Stimulated activated naive CD8-positive, alpha-beta T cell treated with anti-CD3 and anti-CD28 coated beads, Interleukin-15, amount 100 ng/mL, for 72 hours (primary cell): ENCODE data around the gene TPD52L1.

ENCODE experiments used
- ATAC-seq: fragments of 150-1000 bp; cut with Tn5 transposase; 2 replicates; pipeline ENCODE4 v1.10.0; 2021; ENCODE audit warnings: mild to moderate bottlenecking, moderate library complexity
- DNase-seq, 2 donors: peaks; one replicate each; pipeline ENCODE4 v3.0.0; 2021 to 2022
- H3K27ac Mint-ChIP-seq, 2 donors: one replicate each; pipeline ENCODE4 v1.8.0; 2022; ENCODE audit warnings: mild to moderate bottlenecking in 2 of 2, mixed read lengths in 2 of 2, moderate library complexity in 2 of 2
- H3K27me3 Mint-ChIP-seq: one replicate; pipeline ENCODE4 v1.8.0; 2022; ENCODE audit warnings: mixed read lengths
- H3K4me1 Mint-ChIP-seq: one replicate; pipeline ENCODE4 v1.8.0; 2022; ENCODE audit warnings: mild to moderate bottlenecking, mixed read lengths
- H3K4me3 Mint-ChIP-seq, 2 donors: one replicate each; pipeline ENCODE4 v1.8.0; 2022; ENCODE audit warnings: mild to moderate bottlenecking in 2 of 2, mixed read lengths in 2 of 2, moderate library complexity in 1 of 2
- H3K9me3 Mint-ChIP-seq, 2 donors: one replicate each; pipeline ENCODE4 v1.8.0; 2022; ENCODE audit warnings: mixed read lengths in 2 of 2

Gene TPD52L1

GRCh38 chr6:125228981-125229479 lies 75.5 kb downstream of the TPD52L1 start:
- DNase-seq (no peak), ATAC-seq (no peak)
- Mint-ChIP-seq H3K4me1 (no peaks in the 10 kb centered on the region), H3K9me3 (no peaks in the 10 kb centered on the region), H3K27me3 (no peaks in the 10 kb centered on the region), H3K27ac (no peak overlapping the region), H3K4me3 (no peak overlapping the region)

- no peak for ATAC-seq
- Mint-ChIP-seq H3K27me3 (no peaks in the 10 kb centered on the region), H3K27ac (no peak overlapping the region)
Observed at GRCh38 chr6:125230674-125231073, 77.1 kb downstream of the TPD52L1 start.

GRCh38 chr6:125231133-125231532 lies 77.6 kb downstream of the TPD52L1 start:
- Mint-ChIP-seq H3K27me3 (no peaks in the 10 kb centered on the region), H3K27ac (no peak overlapping the region), H3K9me3 (no peaks in the 10 kb centered on the region), H3K4me3 (no peak overlapping the region), H3K4me1 (no peaks in the 10 kb centered on the region)
- no peak for DNase-seq
- no peak for ATAC-seq

More at GRCh38 chr6:125230674-125231073, 77.1 kb downstream of the TPD52L1 start:
- H3K4me3 Mint-ChIP-seq = no peak overlapping the region
- no peaks in the 10 kb centered on the region for H3K9me3 Mint-ChIP-seq
- H3K4me1 Mint-ChIP-seq = no peaks in the 10 kb centered on the region
- DNase-seq = no peak

- Mint-ChIP-seq H3K9me3 (no peaks in the 10 kb centered on the region), H3K4me3 (no peak overlapping the region), H3K27me3 (no peaks in the 10 kb centered on the region), H3K4me1 (no peaks in the 10 kb centered on the region), H3K27ac (no peak overlapping the region)
- ATAC-seq = no peak
- no peak for DNase-seq
Observed at GRCh38 chr6:125231574-125232343, 78.2 kb downstream of the TPD52L1 start.

- DNase-seq (no peak), ATAC-seq (no peak)
- Mint-ChIP-seq H3K9me3 (no peaks in the 10 kb centered on the region), H3K27ac (no peak overlapping the region), H3K27me3 (no peaks in the 10 kb centered on the region), H3K4me3 (no peak overlapping the region), H3K4me1 (no peaks in the 10 kb centered on the region)
Observed at GRCh38 chr6:125232466-125232865, 78.9 kb downstream of the TPD52L1 start.

- Mint-ChIP-seq H3K27ac (no peak overlapping the region), H3K9me3 (no peaks in the 10 kb centered on the region), H3K4me3 (no peak overlapping the region), H3K4me1 (no peaks in the 10 kb centered on the region), H3K27me3 (no peaks in the 10 kb centered on the region)
- no peak for DNase-seq
- no peak for ATAC-seq
Observed at GRCh38 chr6:125233202-125233601, 79.6 kb downstream of the TPD52L1 start.

- Mint-ChIP-seq H3K27ac (no peak overlapping the region), H3K4me3 (no peak overlapping the region), H3K27me3 (peaks cover 7% of the 10 kb centered on the region), H3K9me3 (peaks cover 23 to 26% of the 10 kb centered on the region in 2 donors), H3K4me1 (no peaks in the 10 kb centered on the region)
- ATAC-seq (no peak), DNase-seq (no peak)
Observed at GRCh38 chr6:125236536-125237327, 83.2 kb downstream of the TPD52L1 start.

GRCh38 chr6:125237764-125238163 lies 84.2 kb downstream of the TPD52L1 start:
- Mint-ChIP-seq H3K4me3 (no peak overlapping the region), H3K27me3 (peaks cover 7% of the 10 kb centered on the region), H3K9me3 (peaks cover 30 to 36% of the 10 kb centered on the region in 2 donors), H3K27ac (no peak overlapping the region), H3K4me1 (no peaks in the 10 kb centered on the region)
- DNase-seq (no peak), ATAC-seq (no peak)

- no peak for DNase-seq
- no peak for ATAC-seq
- Mint-ChIP-seq H3K27me3 (peaks cover 7% of the 10 kb centered on the region), H3K4me1 (no peaks in the 10 kb centered on the region), H3K9me3 (peaks cover 25 to 32% of the 10 kb centered on the region in 2 donors), H3K4me3 (no peak overlapping the region), H3K27ac (no peak overlapping the region)
Observed at GRCh38 chr6:125245109-125245508, 91.5 kb downstream of the TPD52L1 start.

- H3K4me3 Mint-ChIP-seq = no peak overlapping the region
- no peaks in the 10 kb centered on the region for H3K4me1 Mint-ChIP-seq
- H3K27me3 Mint-ChIP-seq = peaks cover 4% of the 10 kb centered on the region
- no peak overlapping the region for H3K27ac Mint-ChIP-seq
- DNase-seq = no peak
- H3K9me3 Mint-ChIP-seq = peaks cover 21 to 27% of the 10 kb centered on the region in 2 donors
- no peak for ATAC-seq
Observed at GRCh38 chr6:125245523-125246264, 92.1 kb downstream of the TPD52L1 start.

- ATAC-seq (no peak), DNase-seq (no peak)
- Mint-ChIP-seq H3K4me3 (no peak overlapping the region), H3K27ac (no peak overlapping the region), H3K4me1 (no peaks in the 10 kb centered on the region), H3K9me3 (peaks cover 15 to 18% of the 10 kb centered on the region in 2 donors), H3K27me3 (no peaks in the 10 kb centered on the region)
Observed at GRCh38 chr6:125246566-125246965, 93.0 kb downstream of the TPD52L1 start.

- ATAC-seq (no peak), DNase-seq (no peak)
- no peaks in the 10 kb centered on the region for H3K4me1 Mint-ChIP-seq
- H3K4me3 Mint-ChIP-seq = no peak overlapping the region
- H3K27me3 Mint-ChIP-seq = no peaks in the 10 kb centered on the region
- H3K27ac Mint-ChIP-seq = no peak overlapping the region
- peaks cover 2 to 3% of the 10 kb centered on the region in 2 donors for H3K9me3 Mint-ChIP-seq
Observed at GRCh38 chr6:125248136-125248535, 94.6 kb downstream of the TPD52L1 start.

- H3K27me3 Mint-ChIP-seq = no peaks in the 10 kb centered on the region
- no peaks in the 10 kb centered on the region for H3K9me3 Mint-ChIP-seq
- H3K4me3 Mint-ChIP-seq = no peak overlapping the region
- no peak overlapping the region for H3K27ac Mint-ChIP-seq
- ATAC-seq = no peak
- H3K4me1 Mint-ChIP-seq = no peaks in the 10 kb centered on the region
- DNase-seq = no peak
Observed at GRCh38 chr6:125250511-125250910, 96.9 kb downstream of the TPD52L1 start.

GRCh38 chr6:125251516-125252220 lies 98.1 kb downstream of the TPD52L1 start:
- no peak overlapping the region for H3K27ac Mint-ChIP-seq
- no peak overlapping the region for H3K4me3 Mint-ChIP-seq
- no peaks in the 10 kb centered on the region for H3K9me3 Mint-ChIP-seq
- no peak for DNase-seq
- H3K27me3 Mint-ChIP-seq = no peaks in the 10 kb centered on the region
- H3K4me1 Mint-ChIP-seq = no peaks in the 10 kb centered on the region
- no peak for ATAC-seq

- H3K27me3 Mint-ChIP-seq = no peaks in the 10 kb centered on the region
- no peak overlapping the region for H3K4me3 Mint-ChIP-seq
- H3K4me1 Mint-ChIP-seq = no peaks in the 10 kb centered on the region
- DNase-seq (no peak), ATAC-seq (no peak)
- H3K9me3 Mint-ChIP-seq = no peaks in the 10 kb centered on the region
- no peak overlapping the region for H3K27ac Mint-ChIP-seq
Observed at GRCh38 chr6:125252891-125253290, 99.3 kb downstream of the TPD52L1 start.
